Breast epithelium (tissue), 3 donors: ENCODE measurements around the gene TNFSF11.

Experiments
- POLR2AphosphoS5 ChIP-seq, 3 donors: sonication (generic); formaldehyde crosslinking; IDR thresholded peaks; one replicate each; pipeline ENCODE4 v1.6.1; 2017; ENCODE audit warnings: antibody characterized with exemption in 3 of 3
- TF ChIP-seq, protein P1 (sequence below), 3 donors: fragments of 450-650 bp; IDR thresholded peaks; one replicate each; pipeline ENCODE4 v1.5.1; 2016 to 2017; ENCODE audit warnings: antibody characterized with exemption in 3 of 3, mild to moderate bottlenecking in 3 of 3, moderate library complexity in 3 of 3

DNA sequence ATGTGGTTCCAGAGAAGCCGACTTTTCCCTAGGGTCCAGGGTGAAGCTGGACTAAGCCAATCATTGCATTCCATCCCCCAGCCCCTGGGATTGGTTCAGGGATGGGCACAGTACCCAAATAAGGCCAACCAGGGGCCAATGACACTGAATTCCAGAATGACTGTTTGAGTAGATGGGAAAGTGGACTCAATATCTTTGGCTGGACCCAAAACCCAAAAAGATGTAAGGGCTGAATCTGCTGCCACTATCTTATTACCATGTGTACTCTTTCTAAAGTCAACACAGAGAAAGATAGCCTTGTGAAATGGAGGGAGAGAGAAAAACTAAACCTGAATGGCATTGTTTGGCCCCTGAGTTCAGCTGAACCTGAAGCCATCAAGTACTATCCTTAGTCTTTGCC lies 39.2 kb upstream of the TNFSF11 start:
- TF ChIP-seq, protein P1, sequence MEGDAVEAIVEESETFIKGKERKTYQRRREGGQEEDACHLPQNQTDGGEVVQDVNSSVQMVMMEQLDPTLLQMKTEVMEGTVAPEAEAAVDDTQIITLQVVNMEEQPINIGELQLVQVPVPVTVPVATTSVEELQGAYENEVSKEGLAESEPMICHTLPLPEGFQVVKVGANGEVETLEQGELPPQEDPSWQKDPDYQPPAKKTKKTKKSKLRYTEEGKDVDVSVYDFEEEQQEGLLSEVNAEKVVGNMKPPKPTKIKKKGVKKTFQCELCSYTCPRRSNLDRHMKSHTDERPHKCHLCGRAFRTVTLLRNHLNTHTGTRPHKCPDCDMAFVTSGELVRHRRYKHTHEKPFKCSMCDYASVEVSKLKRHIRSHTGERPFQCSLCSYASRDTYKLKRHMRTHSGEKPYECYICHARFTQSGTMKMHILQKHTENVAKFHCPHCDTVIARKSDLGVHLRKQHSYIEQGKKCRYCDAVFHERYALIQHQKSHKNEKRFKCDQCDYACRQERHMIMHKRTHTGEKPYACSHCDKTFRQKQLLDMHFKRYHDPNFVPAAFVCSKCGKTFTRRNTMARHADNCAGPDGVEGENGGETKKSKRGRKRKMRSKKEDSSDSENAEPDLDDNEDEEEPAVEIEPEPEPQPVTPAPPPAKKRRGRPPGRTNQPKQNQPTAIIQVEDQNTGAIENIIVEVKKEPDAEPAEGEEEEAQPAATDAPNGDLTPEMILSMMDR (IDR thresholded peaks at IDR 0.05): no peak
- no peak for TF ChIP-seq POLR2AphosphoS5 (IDR thresholded peaks at IDR 0.05)
